ENCODE results near the gene AMER1. TPM values are rescaled to one million over a fixed set of nuclear protein-coding genes. Genes with fewer than 3 reads are reported as not detected.

AMER1 gene
- total and polyA plus RNA-seq, 2 of the 8 experiments (the other 6 are each of a cell fraction or from before 2014, with no cell fraction given), result 3.3 to 9.4 TPM

- Histone ChIP-seq H3K27ac (ENCODE audit: low read depth, low read length) (no peak within 1 kb of the TSS), H3K27me3 (replicated peaks in 1 of 4; ENCODE audit: control insufficient read depth in 3 of 4, extremely low read depth in 1 of 4, insufficient read depth in 3 of 4, low read length in 3 of 4) (no peaks in the 10 kb centered on the region), H3K79me2 (ENCODE audit: control insufficient read depth in 1 of 2, insufficient read depth in 2 of 2, low read length in 2 of 2) (no peaks in the 10 kb centered on the region), H3K4me2 (ENCODE audit: insufficient read depth in 1 of 2, low read depth in 2 of 2, low read length in 2 of 2) (no peak within 1 kb of the TSS), H3K4me1 (replicated peaks in 1 of 4; ENCODE audit: control insufficient read depth in 3 of 4, insufficient read depth in 4 of 4, low read length in 3 of 4) (no peaks in the 10 kb centered on the region), H2AFZ (ENCODE audit: low read length) (no peak within 1 kb of the TSS), H3K79me1 (ENCODE audit: low read depth, low read length) (no peaks in the 10 kb centered on the region), H2BK120ac (replicated peaks; ENCODE audit: low read depth, low read length) (no peak within 1 kb of the TSS), H4K8ac (ENCODE audit: extremely low read depth, insufficient read depth, low read length) (no peak within 1 kb of the TSS), H3K14ac (ENCODE audit: insufficient read length) (no peak within 1 kb of the TSS), H4K20me1 (replicated peaks in 1 of 2; ENCODE audit: control insufficient read depth in 1 of 2, insufficient read depth in 2 of 2, low read length in 2 of 2) (no peaks in the 10 kb centered on the region), H3K23me2 (ENCODE audit: low read depth, low read length) (no peaks in the 10 kb centered on the region), H3K9ac (replicated peaks in 1 of 4; ENCODE audit: extremely low read depth in 1 of 4, low read depth in 3 of 4, low read length in 3 of 4) (no peak within 1 kb of the TSS), H3K4me3 (ENCODE audit: extremely low read depth in 1 of 4, insufficient read depth in 2 of 4, low read depth in 3 of 4, low read length in 4 of 4) (no peak within 1 kb of the TSS), H2BK15ac (ENCODE audit: low read length) (no peak within 1 kb of the TSS), H3K56ac (replicated peaks; ENCODE audit: insufficient read length, low read depth, low read length) (no peak within 1 kb of the TSS), H2BK20ac (ENCODE audit: low read length) (no peak within 1 kb of the TSS), H2BK12ac (ENCODE audit: low read depth, low read length) (no peak within 1 kb of the TSS), H3K18ac (ENCODE audit: extremely low read depth, low read length) (no peak within 1 kb of the TSS), H3K23ac (ENCODE audit: insufficient read length) (no peak within 1 kb of the TSS), H4K91ac (replicated peaks; ENCODE audit: insufficient read length, low read length) (no peak within 1 kb of the TSS), H2BK5ac (ENCODE audit: low read depth, low read length) (no peak within 1 kb of the TSS), H3K4ac (replicated peaks; ENCODE audit: insufficient read length, low read depth, low read length) (no peak within 1 kb of the TSS), H3K9me3 (ENCODE audit: insufficient read depth in 2 of 2, low read depth in 1 of 2, low read length in 1 of 2) (no peaks in the 10 kb centered on the region), H4K5ac (ENCODE audit: insufficient read length, low read depth, low read length) (no peak within 1 kb of the TSS), H2AK5ac (ENCODE audit: low read depth, low read length) (no peak within 1 kb of the TSS), H3K36me3 (ENCODE audit: control insufficient read depth in 2 of 4, insufficient read depth in 4 of 4, low read length in 3 of 4) (no peaks in the 10 kb centered on the region)
- 96% methylated on average over 5 of the region's 17 CpGs; no CpG with 5 or more reads in 1 of the 2 experiments for WGBS, 2 experiments (ENCODE audit: extremely low coverage in 1 of 2, insufficient coverage in 1 of 2, insufficient read length in 1 of 2, insufficient replicate concordance in 2 of 2, low coverage in 1 of 2, low lambda C conversion rate in 2 of 2, missing lambda C conversion rate in 1 of 2)
- peak; percentile 13 for FAIRE-seq
- DNase-seq (ENCODE audit: low read depth in 1 of 2, low spot score in 2 of 2), result peak in 1 of 2 experiments; percentile 47
- CTCF ChIA-PET (ENCODE audit: partially characterized antibody), result interaction anchor here (0.6 to 1.6 kb wide), 3 partner anchors 18 to 428 kb away, joined by 3 to 4 read pairs (median 3); no protein-coding TSS in a partner anchor
- peak; percentile 3 to 22; a peak in 2 of 4 replicates for TF ChIP-seq RAD21 (IDR thresholded peaks at IDR 0.05 in 1 of 2, conservative IDR thresholded peaks at IDR 0.05 in 1 of 2; ENCODE audit: low read depth in 2 of 2, low read length in 2 of 2)
- peak; percentile 15 to 43 (median 40); a peak in 3 of 4 replicates for TF ChIP-seq CTCF (IDR thresholded peaks at IDR 0.05; ENCODE audit: control extremely low read depth in 1 of 3, insufficient read depth in 1 of 3, low read depth in 1 of 3, low read length in 3 of 3)
- TF ChIP-seq TEAD4 (IDR thresholded peaks at IDR 0.05; ENCODE audit: low read depth, low read length), result no peak
- TF ChIP-seq CEBPB (IDR thresholded peaks at IDR 0.05; ENCODE audit: low read depth, low read length), result no peak
- TF ChIP-seq POLR2AphosphoS5 (IDR thresholded peaks at IDR 0.05; ENCODE audit: low read depth, low read length), result no peak
- POLR2A ChIA-PET (ENCODE audit: partially characterized antibody), result interaction anchor here (0.6 kb wide), 1 partner anchor 133 kb away, joined by 3 read pairs; no protein-coding TSS in a partner anchor
These were observed 24.8 kb upstream of the AMER1 start, which contains the start of gene ASB12 for GRCh38 chrX:64230123-64230970. ASB12 (minus strand) TSS chrX:64230607; CDS start chrX:64225650, 4,957 bp downstream.

All from H1 (cell line).